Loucy (cell line): ENCODE data around the gene RNF26.

Experiments used
- EZH2phosphoT487 ChIP-seq: fragments of 200-600 bp; IDR thresholded peaks from 2 replicates; pipeline ENCODE4 v1.6.1; 2018; ENCODE audit warnings: antibody characterized with exemption, mild to moderate bottlenecking, moderate library complexity, borderline replicate concordance
- TF ChIP-seq, protein P1 (sequence below): fragments of 200-600 bp; sonication (generic); conservative IDR thresholded peaks from 2 replicates; pipeline ENCODE4 v1.5.1; 2014; ENCODE audit warnings: mild to moderate bottlenecking, antibody characterized with exemption, low read length

DNA sequence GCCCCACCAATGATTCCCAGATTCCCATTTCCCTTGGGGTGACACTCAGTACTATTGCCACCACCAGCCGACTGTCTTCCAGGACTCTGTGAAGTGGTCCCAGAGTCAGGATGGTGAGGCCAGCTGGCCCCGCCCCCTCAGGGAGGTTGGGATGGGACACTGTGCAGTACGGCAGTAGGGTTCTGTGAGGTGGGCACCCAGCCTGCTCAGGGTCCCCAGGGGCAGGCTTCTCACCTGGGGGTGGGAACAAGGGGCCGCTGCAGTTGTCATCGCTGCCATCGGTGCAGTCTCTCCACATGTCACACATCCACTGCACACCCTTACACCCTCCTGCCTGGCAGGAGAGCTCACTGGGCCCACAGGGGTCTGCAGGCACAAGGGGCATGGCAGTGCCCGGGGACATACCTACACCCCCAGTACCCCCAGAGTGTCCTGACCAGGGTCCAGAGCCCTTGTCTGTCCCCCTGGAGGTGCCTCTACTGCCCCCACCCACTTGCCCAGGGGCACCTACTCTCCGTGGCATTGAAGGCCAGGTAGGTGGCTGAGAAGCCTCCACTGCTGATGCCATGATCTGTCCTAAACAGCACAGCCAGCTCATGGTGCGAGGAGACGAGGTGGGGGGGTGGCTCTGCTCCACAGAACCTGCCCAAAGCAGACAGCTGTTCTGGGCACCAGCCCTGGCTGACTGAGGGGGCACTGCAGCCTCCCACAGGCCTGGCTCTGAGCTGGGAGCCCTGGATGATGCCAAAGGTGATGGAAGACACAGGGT lies 8.2 kb downstream of the RNF26 start:
- TF ChIP-seq, protein P1, sequence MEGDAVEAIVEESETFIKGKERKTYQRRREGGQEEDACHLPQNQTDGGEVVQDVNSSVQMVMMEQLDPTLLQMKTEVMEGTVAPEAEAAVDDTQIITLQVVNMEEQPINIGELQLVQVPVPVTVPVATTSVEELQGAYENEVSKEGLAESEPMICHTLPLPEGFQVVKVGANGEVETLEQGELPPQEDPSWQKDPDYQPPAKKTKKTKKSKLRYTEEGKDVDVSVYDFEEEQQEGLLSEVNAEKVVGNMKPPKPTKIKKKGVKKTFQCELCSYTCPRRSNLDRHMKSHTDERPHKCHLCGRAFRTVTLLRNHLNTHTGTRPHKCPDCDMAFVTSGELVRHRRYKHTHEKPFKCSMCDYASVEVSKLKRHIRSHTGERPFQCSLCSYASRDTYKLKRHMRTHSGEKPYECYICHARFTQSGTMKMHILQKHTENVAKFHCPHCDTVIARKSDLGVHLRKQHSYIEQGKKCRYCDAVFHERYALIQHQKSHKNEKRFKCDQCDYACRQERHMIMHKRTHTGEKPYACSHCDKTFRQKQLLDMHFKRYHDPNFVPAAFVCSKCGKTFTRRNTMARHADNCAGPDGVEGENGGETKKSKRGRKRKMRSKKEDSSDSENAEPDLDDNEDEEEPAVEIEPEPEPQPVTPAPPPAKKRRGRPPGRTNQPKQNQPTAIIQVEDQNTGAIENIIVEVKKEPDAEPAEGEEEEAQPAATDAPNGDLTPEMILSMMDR = no peak
- TF ChIP-seq EZH2phosphoT487 = no peak
